T-cell (primary cell): Measurements from ENCODE around the gene TSPAN14. TPM values are rescaled to one million over a fixed set of nuclear protein-coding genes. Genes with fewer than 3 reads are reported as not detected.

Experiments used
- ATAC-seq, 4 experiments: fragments of 200-7000 bp in 3 of 4; fragments of 150-1000 bp in 1 of 4; cut with Tn5 transposase; replicated peaks in 1 of 4; 1 replicate in 3 of 4; 2 replicates in 1 of 4; pipeline ENCODE4 v1.10.0; 2021; ENCODE audit warnings: moderate library complexity in 3 of 4, mild to moderate bottlenecking in 2 of 4, moderate number of reproducible peaks in 1 of 4
- CTCF ChIA-PET, 2 donors: fragments of 300-600 bp; sonication (Branson Sonifier 250); formaldehyde crosslinking; loops; one replicate each; lab custom pipeline; 2022; ENCODE audit warnings: antibody characterized with exemption in 2 of 2; lab: Charles Lee
- POLR2A ChIA-PET, 2 donors: fragments of 300-600 bp; sonication (Branson Sonifier 250); formaldehyde crosslinking; loops; one replicate each; lab custom pipeline; 2022; ENCODE audit warnings: antibody characterized with exemption in 2 of 2; lab: Charles Lee
- DNase-seq, 35 experiments: peaks; one replicate each; pipeline versions ENCODE4 v3.0.0 to v3.0.0-alpha.2; 2013 to 2023
- H3K27ac ChIP-seq: one replicate; pipeline ENCODE4 v1.5.1; 2013; ENCODE audit warnings: low read length
- H3K27me3 ChIP-seq, 2 experiments: replicated peaks in 1 of 2; 1 replicate in 1 of 2; 2 replicates in 1 of 2; pipeline versions ENCODE4 v1.6.1 to v1.7.0; 2013; ENCODE audit warnings: low read length in 1 of 2, mixed read lengths in 1 of 2; ENCODE audit not compliant: control insufficient read depth in 2 of 2, insufficient read depth in 2 of 2; ENCODE audit errors: extremely low read depth in 1 of 2
- H3K36me3 ChIP-seq, 2 donors: 1 replicate in 1 of 2; 2 replicates in 1 of 2; pipeline versions ENCODE4 v1.6.1 to v1.7.0; 2013; ENCODE audit warnings: low read length in 1 of 2; ENCODE audit not compliant: control insufficient read depth in 2 of 2, insufficient read depth in 1 of 2; ENCODE audit errors: extremely low read depth in 1 of 2
- H3K4me1 ChIP-seq, 2 experiments: 1 replicate in 1 of 2; 2 replicates in 1 of 2; pipeline versions ENCODE4 v1.6.1 to v1.7.0; 2013; ENCODE audit warnings: low read length in 2 of 2, mixed read lengths in 1 of 2; ENCODE audit not compliant: insufficient read depth in 2 of 2, control insufficient read depth in 1 of 2; ENCODE audit errors: extremely low read depth in 1 of 2
- H3K4me3 ChIP-seq, 2 donors: 1 replicate in 1 of 2; 2 replicates in 1 of 2; pipeline versions ENCODE4 v1.5.1 to v1.7.0; 2013; ENCODE audit warnings: mild to moderate bottlenecking in 2 of 2, low read length in 1 of 2, moderate library complexity in 1 of 2; ENCODE audit not compliant: control insufficient read depth in 1 of 2; ENCODE audit errors: extremely low read depth in 1 of 2
- H3K9me3 ChIP-seq: 2 replicates; pipeline ENCODE4 v1.7.0; 2013
- H3K27ac Mint-ChIP-seq, 2 donors: one replicate each; pipeline ENCODE4 v1.8.0; 2020 to 2021; ENCODE audit warnings: mild to moderate bottlenecking in 2 of 2, mixed read lengths in 2 of 2
- H3K27me3 Mint-ChIP-seq, 2 donors: one replicate each; pipeline ENCODE4 v1.8.0; 2021 to 2022; ENCODE audit warnings: mixed read lengths in 2 of 2
- H3K36me3 Mint-ChIP-seq: one replicate; pipeline ENCODE4 v1.8.0; 2021; ENCODE audit warnings: mixed read lengths
- H3K4me1 Mint-ChIP-seq, 3 donors: one replicate each; pipeline ENCODE4 v1.8.0; 2020 to 2022; ENCODE audit warnings: mixed read lengths in 3 of 3, mild to moderate bottlenecking in 1 of 3
- H3K4me3 Mint-ChIP-seq, 3 donors: one replicate each; pipeline ENCODE4 v1.8.0; 2020 to 2022; ENCODE audit warnings: mild to moderate bottlenecking in 3 of 3, mixed read lengths in 3 of 3, moderate library complexity in 3 of 3
- H3K9me3 Mint-ChIP-seq, 3 donors: one replicate each; pipeline ENCODE4 v1.8.0; 2020 to 2022; ENCODE audit warnings: mixed read lengths in 3 of 3
- WGBS: methylation state at CpG from one replicate; pipeline ENCODE4 v1.1.5; 2013; ENCODE audit warnings: missing lambda C conversion rate; ENCODE audit not compliant: insufficient coverage; 5-methylcytosine and 5-hydroxymethylcytosine counted together
- total RNA-seq, 35 experiments: library from RNA in 6 of 35; stranded (reverse) in 6 of 35; fragments of 120-200 nt in 1 of 35; gene quantifications; one replicate each; pipeline versions ENCODE4 v1.2.1 to v1.2.4 and lab custom pipeline; 2013 to 2026

TSPAN14 gene
- total RNA-seq, 5 donors from 2014 or later (not counting 1 experiment from before 2014, with no cell fraction given): 130 to 204 (median 194) TPM

- Mint-ChIP-seq H3K27me3 (no peaks in the 10 kb centered on the region), H3K4me1 (no peaks in the 10 kb centered on the region), H3K4me3 (no peak overlapping the region), H3K27ac (no peak overlapping the region), H3K36me3 (peaks cover 22% of the 10 kb centered on the region), H3K9me3 (no peaks in the 10 kb centered on the region)
- no peak for ATAC-seq
- no peak overlapping the region for H3K27ac ChIP-seq
- H3K36me3 ChIP-seq: peaks cover 3 to 5% of the 10 kb centered on the region in 2 donors
- CTCF ChIA-PET: interaction anchor here in 1 of 2 donors (0.7 kb wide), 1 partner anchor 76 kb away, joined by 8 read pairs; no protein-coding TSS in a partner anchor
- H3K4me1 ChIP-seq: no peaks in the 10 kb centered on the region
- no peaks in the 10 kb centered on the region for H3K27me3 ChIP-seq
- H3K4me3 ChIP-seq: no peak overlapping the region
- 85% methylated on average over 4 of the region's 9 CpGs for WGBS
- DNase-seq: no peak
- no peaks in the 10 kb centered on the region for H3K9me3 ChIP-seq
- POLR2A ChIA-PET: no interaction called here
These were observed 24.6 kb upstream of the TSPAN14 start for GRCh38 chr10:80429521-80429973.

GRCh38 chr10:80433134-80433533 is 21.0 kb upstream of the TSPAN14 start:
- no peaks in the 10 kb centered on the region for H3K4me1 Mint-ChIP-seq
- ChIA-PET CTCF (no interaction called here), POLR2A (no interaction called here)
- peaks cover 5% of the 10 kb centered on the region for H3K36me3 Mint-ChIP-seq
- H3K27me3 ChIP-seq: peaks cover 0 to 6% of the 10 kb centered on the region in 2 experiments
- no peaks in the 10 kb centered on the region for H3K9me3 Mint-ChIP-seq
- no peaks in the 10 kb centered on the region for H3K4me1 ChIP-seq
- H3K27me3 Mint-ChIP-seq: peaks cover 0 to 2% of the 10 kb centered on the region in 2 donors
- 83% methylated on average over 3 of the region's 3 CpGs for WGBS
- H3K4me3 Mint-ChIP-seq: no peak overlapping the region
- no peak for DNase-seq
- no peak overlapping the region for H3K27ac ChIP-seq
- ATAC-seq: no peak
- no peaks in the 10 kb centered on the region for H3K9me3 ChIP-seq
- peaks cover 0 to 3% of the 10 kb centered on the region in 2 donors for H3K36me3 ChIP-seq
- H3K4me3 ChIP-seq: no peak overlapping the region
- no peak overlapping the region for H3K27ac Mint-ChIP-seq

- 89% methylated on average over 5 of the region's 6 CpGs for WGBS
- no peak overlapping the region for H3K4me3 Mint-ChIP-seq
These were observed 17.5 kb upstream of the TSPAN14 start for GRCh38 chr10:80436446-80437098.

GRCh38 chr10:80437227-80437626 is 16.9 kb upstream of the TSPAN14 start:
- H3K27me3 Mint-ChIP-seq: peaks cover 0 to 2% of the 10 kb centered on the region in 2 donors
- POLR2A ChIA-PET: no interaction called here
- H3K9me3 Mint-ChIP-seq: no peaks in the 10 kb centered on the region
- no CpG with 5 or more reads among the region's 2 CpGs for WGBS
- no peak overlapping the region for H3K4me3 Mint-ChIP-seq
- CTCF ChIA-PET: no interaction called here
- no peaks in the 10 kb centered on the region for H3K4me1 Mint-ChIP-seq
- Histone ChIP-seq H3K27ac (no peak overlapping the region), H3K4me3 (no peak overlapping the region), H3K9me3 (no peaks in the 10 kb centered on the region), H3K4me1 (no peaks in the 10 kb centered on the region), H3K27me3 (peaks cover 0 to 6% of the 10 kb centered on the region in 2 experiments), H3K36me3 (no peaks in the 10 kb centered on the region)
- H3K27ac Mint-ChIP-seq: no peak overlapping the region
- no peaks in the 10 kb centered on the region for H3K36me3 Mint-ChIP-seq
- no peak for DNase-seq
- no peak for ATAC-seq

More at GRCh38 chr10:80436446-80437098, 17.5 kb upstream of the TSPAN14 start:
- H3K9me3 Mint-ChIP-seq: no peaks in the 10 kb centered on the region
- Histone ChIP-seq H3K4me1 (no peaks in the 10 kb centered on the region), H3K4me3 (no peak overlapping the region), H3K36me3 (peaks cover 0 to 3% of the 10 kb centered on the region in 2 donors), H3K9me3 (no peaks in the 10 kb centered on the region), H3K27me3 (peaks cover 0 to 6% of the 10 kb centered on the region in 2 experiments), H3K27ac (no peak overlapping the region)
- ChIA-PET POLR2A (no interaction called here), CTCF (interaction anchor here in 1 of 2 donors (0.6 kb wide), 1 partner anchor 487 kb away, joined by 3 read pairs; no protein-coding TSS in a partner anchor)
- H3K27ac Mint-ChIP-seq: no peak overlapping the region
- ATAC-seq (no peak), DNase-seq (no peak)
- H3K36me3 Mint-ChIP-seq: no peaks in the 10 kb centered on the region
- peaks cover 0 to 2% of the 10 kb centered on the region in 2 donors for H3K27me3 Mint-ChIP-seq
- H3K4me1 Mint-ChIP-seq: no peaks in the 10 kb centered on the region

GRCh38 chr10:80441831-80442230 is 12.3 kb upstream of the TSPAN14 start:
- Mint-ChIP-seq H3K4me3 (no peak overlapping the region), H3K36me3 (no peaks in the 10 kb centered on the region), H3K4me1 (peaks cover 36 to 39% (median 37%) of the 10 kb centered on the region in 3 donors), H3K27me3 (peaks cover 0 to 2% of the 10 kb centered on the region in 2 donors), H3K9me3 (no peaks in the 10 kb centered on the region), H3K27ac (no peak overlapping the region)
- H3K27me3 ChIP-seq: peaks cover 0 to 6% of the 10 kb centered on the region in 2 experiments
- H3K9me3 ChIP-seq: no peaks in the 10 kb centered on the region
- WGBS: 91% methylated on average over 3 of the region's 8 CpGs
- no peak for DNase-seq
- H3K36me3 ChIP-seq: no peaks in the 10 kb centered on the region
- ChIA-PET POLR2A (no interaction called here), CTCF (interaction anchor here (3.6 to 5.2 kb wide), 3 partner anchors 59 to 64 kb away, joined by 23 to 109 read pairs (median 72); no protein-coding TSS in a partner anchor)
- no peak overlapping the region for H3K27ac ChIP-seq
- ATAC-seq: no peak
- H3K4me3 ChIP-seq: no peak overlapping the region
- H3K4me1 ChIP-seq: peaks cover 12 to 22% of the 10 kb centered on the region in 2 experiments

GRCh38 chr10:80442879-80443278 is 11.2 kb upstream of the TSPAN14 start:
- no peaks in the 10 kb centered on the region for H3K27me3 Mint-ChIP-seq
- CTCF ChIA-PET: interaction anchor here (0.6 to 5.2 kb wide), 4 partner anchors 51 to 63 kb away, joined by 4 to 109 read pairs (median 48); no protein-coding TSS in a partner anchor
- no peaks in the 10 kb centered on the region for H3K36me3 Mint-ChIP-seq
- Histone ChIP-seq H3K36me3 (no peaks in the 10 kb centered on the region), H3K27me3 (peaks cover 0 to under 1% of the 10 kb centered on the region in 2 experiments), H3K4me1 (peaks cover 12 to 22% of the 10 kb centered on the region in 2 experiments), H3K4me3 (no peak overlapping the region), H3K9me3 (no peaks in the 10 kb centered on the region), H3K27ac (no peak overlapping the region)
- no peak overlapping the region for H3K4me3 Mint-ChIP-seq
- no peak for DNase-seq
- peaks cover 43 to 47% (median 45%) of the 10 kb centered on the region in 3 donors for H3K4me1 Mint-ChIP-seq
- 80% methylated on average over 1 of the region's 3 CpGs for WGBS
- H3K27ac Mint-ChIP-seq: peak overlapping the region in 1 of 2 donors; percentile 58
- no peak for ATAC-seq
- no peaks in the 10 kb centered on the region for H3K9me3 Mint-ChIP-seq
- POLR2A ChIA-PET: no interaction called here
